Caco-2 (cell line): ENCODE measurements around the gene MBOAT1. TPM values are rescaled to one million over a fixed set of nuclear protein-coding genes. Genes with fewer than 3 reads are reported as not detected.
A peak's percentile ranks its signal among the peaks of the same experiment; 100 is the strongest.

Experiments
- BruUV-seq: library from RNA; stranded (reverse); fragments of 400-500 nt; replicated peaks from 2 replicates; lab custom pipeline; 2021; lab: Mats Ljungman, UMichigan
- CTCF ChIA-PET: fragments of 300-600 bp; sonication (Branson Sonifier 250); formaldehyde crosslinking; loops from one replicate; lab custom pipeline; 2022; ENCODE audit warnings: antibody characterized with exemption; lab: Charles Lee
- POLR2A ChIA-PET: fragments of 300-600 bp; sonication (Branson Sonifier 250); formaldehyde crosslinking; loops from one replicate; lab custom pipeline; 2022; ENCODE audit warnings: antibody characterized with exemption; lab: Charles Lee
- DNase-seq, 2 experiments: peaks; one replicate each; pipeline versions ENCODE4 v3.0.0 to v3.0.0-alpha.2; 2020 to 2022
- H3K27me3 ChIP-seq: replicated peaks from 2 replicates; pipeline ENCODE4 v1.6.0; 2011; ENCODE audit warnings: low read length; ENCODE audit not compliant: control insufficient read depth, insufficient read depth
- H3K36me3 ChIP-seq: 2 replicates; pipeline ENCODE4 v1.5.1; 2011; ENCODE audit warnings: low read length; ENCODE audit not compliant: control insufficient read depth, insufficient read depth
- H3K4me1 ChIP-seq: fragments of 250-450 bp; sonication (Bioruptor Pico); 2 replicates; pipeline ENCODE4 v1.5.1; 2020; ENCODE audit warnings: mild to moderate bottlenecking
- H3K4me3 ChIP-seq: 2 replicates; pipeline ENCODE4 v1.5.1; 2011; ENCODE audit warnings: low read depth, mild to moderate bottlenecking, control low read depth, low read length
- H3K9me3 ChIP-seq: fragments of 250-450 bp; sonication (Bioruptor Pico); 2 replicates; pipeline ENCODE4 v1.5.1; 2020; ENCODE audit warnings: mild to moderate bottlenecking, moderate library complexity
- H3K27ac Mint-ChIP-seq: one replicate; pipeline ENCODE4 v1.8.0; 2022; ENCODE audit warnings: mixed read lengths; ENCODE audit not compliant: unreplicated experiment
- H3K27me3 Mint-ChIP-seq: one replicate; pipeline ENCODE4 v1.8.0; 2022; ENCODE audit warnings: mixed read lengths; ENCODE audit not compliant: insufficient read depth, unreplicated experiment
- H3K36me3 Mint-ChIP-seq: one replicate; pipeline ENCODE4 v1.8.0; 2022; ENCODE audit warnings: mild to moderate bottlenecking, mixed read lengths; ENCODE audit not compliant: insufficient read depth, unreplicated experiment
- H3K4me1 Mint-ChIP-seq: one replicate; pipeline ENCODE4 v1.8.0; 2022; ENCODE audit warnings: low read depth, mixed read lengths; ENCODE audit not compliant: unreplicated experiment
- H3K4me3 Mint-ChIP-seq: one replicate; pipeline ENCODE4 v1.8.0; 2022; ENCODE audit warnings: mild to moderate bottlenecking, moderate library complexity, mixed read lengths; ENCODE audit not compliant: unreplicated experiment
- H3K9me3 Mint-ChIP-seq: one replicate; pipeline ENCODE4 v1.8.0; 2022; ENCODE audit warnings: mixed read lengths; ENCODE audit not compliant: unreplicated experiment
- intact Hi-C: fragments of 100-400 bp; cut with micrococcal nuclease; formaldehyde crosslinking; loops from one replicate; pipeline ENCODE4 v1.10.0; 2022; ENCODE audit not compliant: unreplicated experiment
- total RNA-seq: library from RNA; stranded (reverse); gene quantifications from 2 replicates; pipeline ENCODE4 v1.2.3, GENCODE V29; 2022
- TF ChIP-seq, protein P1 (sequence below), 2 experiments: fragments of 200-600 bp in 1 of 2; IDR thresholded peaks; 1 replicate in 1 of 2; 2 replicates in 1 of 2; pipeline versions ENCODE4 v1.5.1 to v1.8.0; 2011 to 2022; ENCODE audit warnings: antibody characterized with exemption in 1 of 2, control low read depth in 1 of 2, inconsistent platforms in 1 of 2, low read depth in 1 of 2, low read length in 1 of 2, mild to moderate bottlenecking in 1 of 2, moderate library complexity in 1 of 2; ENCODE audit not compliant: insufficient read depth in 1 of 2, severe bottlenecking in 1 of 2, unreplicated experiment in 1 of 2

The MBOAT1 gene
- total RNA-seq, 1 experiment from 2014 or later, result 7.3 TPM

DNA sequence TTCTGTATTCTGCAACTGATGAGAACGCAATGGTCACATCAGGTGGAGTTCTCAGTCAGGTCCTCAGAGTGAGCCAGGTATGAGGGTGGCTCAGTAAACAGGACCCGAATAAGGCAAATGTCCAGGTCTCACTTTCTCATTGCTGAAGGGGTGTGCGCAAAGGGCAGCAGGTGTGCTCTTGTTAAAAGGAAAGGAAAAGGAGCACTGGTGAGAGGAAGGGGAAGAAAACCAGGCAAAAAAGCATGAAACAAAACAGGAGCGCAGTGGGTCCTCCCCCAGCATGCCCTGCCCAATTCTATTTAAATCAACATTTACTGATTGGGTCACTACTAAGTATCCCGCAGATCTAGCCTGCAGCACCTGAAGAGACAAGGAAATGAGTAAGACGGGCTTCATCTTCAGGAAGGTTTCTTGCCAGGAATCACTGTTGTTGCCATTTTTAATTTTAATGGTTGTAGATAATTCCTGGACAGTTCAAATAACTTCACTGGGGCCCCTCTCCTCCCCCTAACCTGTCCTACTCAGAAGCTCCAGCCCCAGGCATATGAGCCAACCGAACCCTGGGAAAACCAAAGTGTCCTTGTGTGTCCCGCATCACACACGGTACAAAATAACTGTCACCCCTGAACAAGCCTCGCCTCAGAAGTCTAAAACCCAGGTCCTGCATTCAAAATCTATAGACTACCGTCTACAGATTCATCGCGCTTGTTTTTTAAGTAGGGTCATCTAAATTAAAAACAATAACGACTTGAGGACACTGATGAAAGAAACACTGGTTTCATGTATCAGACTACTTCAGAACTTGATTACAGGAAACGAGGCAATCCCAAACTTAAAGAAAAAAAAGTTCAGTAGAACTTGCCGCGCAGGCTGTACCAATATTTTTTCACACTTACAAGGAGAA is 980 bp downstream of the MBOAT1 start:
- DNase-seq, result peak in 1 of 2 experiments; percentile 5
- no peaks in the 10 kb centered on the region for H3K36me3 ChIP-seq
- peaks cover 3% of the 10 kb centered on the region; the same call in 1 of the 2 replicates for H3K4me1 ChIP-seq
- intact Hi-C loops, result no loop called here
- Mint-ChIP-seq H3K27ac (peak overlapping the region; percentile 44), H3K4me3 (peak overlapping the region; percentile 90), H3K9me3 (no peaks in the 10 kb centered on the region), H3K36me3 (peaks cover 9% of the 10 kb centered on the region), H3K4me1 (peaks cover 15% of the 10 kb centered on the region), H3K27me3 (no peaks in the 10 kb centered on the region)
- H3K9me3 ChIP-seq, result no peaks in the 10 kb centered on the region
- TF ChIP-seq, protein P1, sequence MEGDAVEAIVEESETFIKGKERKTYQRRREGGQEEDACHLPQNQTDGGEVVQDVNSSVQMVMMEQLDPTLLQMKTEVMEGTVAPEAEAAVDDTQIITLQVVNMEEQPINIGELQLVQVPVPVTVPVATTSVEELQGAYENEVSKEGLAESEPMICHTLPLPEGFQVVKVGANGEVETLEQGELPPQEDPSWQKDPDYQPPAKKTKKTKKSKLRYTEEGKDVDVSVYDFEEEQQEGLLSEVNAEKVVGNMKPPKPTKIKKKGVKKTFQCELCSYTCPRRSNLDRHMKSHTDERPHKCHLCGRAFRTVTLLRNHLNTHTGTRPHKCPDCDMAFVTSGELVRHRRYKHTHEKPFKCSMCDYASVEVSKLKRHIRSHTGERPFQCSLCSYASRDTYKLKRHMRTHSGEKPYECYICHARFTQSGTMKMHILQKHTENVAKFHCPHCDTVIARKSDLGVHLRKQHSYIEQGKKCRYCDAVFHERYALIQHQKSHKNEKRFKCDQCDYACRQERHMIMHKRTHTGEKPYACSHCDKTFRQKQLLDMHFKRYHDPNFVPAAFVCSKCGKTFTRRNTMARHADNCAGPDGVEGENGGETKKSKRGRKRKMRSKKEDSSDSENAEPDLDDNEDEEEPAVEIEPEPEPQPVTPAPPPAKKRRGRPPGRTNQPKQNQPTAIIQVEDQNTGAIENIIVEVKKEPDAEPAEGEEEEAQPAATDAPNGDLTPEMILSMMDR (IDR thresholded peaks at IDR 0.05; ENCODE audit: insufficient read depth in 1 of 2, low read depth in 1 of 2, low read length in 1 of 2, severe bottlenecking in 1 of 2, unreplicated experiment in 1 of 2), result no peak
- ChIA-PET CTCF (interaction anchor here (0.7 to 1.6 kb wide), 2 partner anchors 10 to 1815 kb away, joined by 3 to 4 read pairs; no protein-coding TSS in a partner anchor), POLR2A (no interaction called here)
- no peaks in the 10 kb centered on the region for H3K27me3 ChIP-seq
- H3K4me3 ChIP-seq, result peak overlapping the region; percentile 83
- TSS peak; percentile 37 for BruUV-seq

DNA sequence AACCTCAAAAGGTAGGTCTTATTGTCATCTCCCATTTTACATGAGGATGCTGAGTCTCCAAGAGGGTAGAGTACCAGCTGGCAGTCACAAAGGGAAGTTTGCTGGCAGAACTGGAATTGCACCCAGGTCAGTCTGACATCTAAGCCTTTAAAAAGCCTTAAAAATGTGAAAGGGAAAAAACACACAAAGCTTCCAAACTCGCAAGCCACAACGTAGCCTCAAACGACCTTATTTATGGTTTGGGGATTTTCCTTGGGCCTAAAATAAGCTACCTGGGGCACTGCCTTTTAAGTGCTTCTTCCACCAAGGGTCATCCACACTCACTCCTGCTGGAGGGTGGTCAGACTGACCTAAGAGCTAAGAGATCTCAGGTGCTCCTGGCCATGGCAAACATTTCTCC is 2.1 kb downstream of the MBOAT1 start:
- POLR2A ChIA-PET, result no interaction called here
- H3K4me1 Mint-ChIP-seq, result peaks cover 15% of the 10 kb centered on the region
- intact Hi-C loops, result no loop called here

DNA sequence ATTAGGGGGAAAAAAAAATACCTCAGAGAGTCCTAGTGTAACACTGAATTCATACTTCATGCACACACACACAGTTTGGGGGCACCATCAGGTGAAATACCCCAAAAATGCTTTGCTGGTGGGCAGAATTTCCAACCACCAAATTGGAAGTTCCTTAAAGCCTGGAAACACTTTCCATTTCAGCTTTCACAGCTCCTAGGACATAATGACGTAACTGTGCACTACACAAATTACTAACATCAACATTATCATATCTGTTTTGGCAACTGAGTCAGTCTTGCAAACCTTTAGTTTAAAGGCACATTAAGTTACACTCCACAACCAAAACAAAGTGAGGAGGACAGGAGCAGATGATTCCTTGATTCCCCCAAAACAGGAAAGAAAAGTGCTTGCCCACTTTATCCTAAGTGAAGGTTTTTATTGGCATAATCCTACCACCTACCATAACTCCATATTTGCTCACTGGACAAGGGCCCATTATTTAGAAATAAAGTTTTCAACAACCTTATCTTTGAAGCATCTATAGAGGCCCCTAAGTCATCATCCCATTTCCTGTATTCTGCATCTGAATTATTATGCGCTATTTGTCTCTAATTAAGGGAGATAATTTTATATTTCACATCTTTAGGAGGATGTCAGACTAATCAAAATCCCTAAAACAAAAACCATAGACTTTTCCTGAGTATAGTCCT is 3.4 kb downstream of the MBOAT1 start:
- no peak overlapping the region for H3K27ac Mint-ChIP-seq
- no peaks in the 10 kb centered on the region for H3K9me3 ChIP-seq
- no TSS peak for BruUV-seq
- intact Hi-C loops, result no loop called here
- H3K27me3 ChIP-seq, result no peaks in the 10 kb centered on the region
- H3K36me3 Mint-ChIP-seq, result peaks cover 9% of the 10 kb centered on the region
- TF ChIP-seq, protein P1 (IDR thresholded peaks at IDR 0.05; ENCODE audit: insufficient read depth in 1 of 2, low read depth in 1 of 2, low read length in 1 of 2, severe bottlenecking in 1 of 2, unreplicated experiment in 1 of 2), result no peak
- CTCF ChIA-PET, result no interaction called here
- no peak overlapping the region for H3K4me3 ChIP-seq
- POLR2A ChIA-PET, result no interaction called here
- no peak for DNase-seq
- H3K9me3 Mint-ChIP-seq, result no peaks in the 10 kb centered on the region
- H3K4me3 Mint-ChIP-seq, result no peak overlapping the region
- no peaks in the 10 kb centered on the region for H3K27me3 Mint-ChIP-seq
- H3K36me3 ChIP-seq, result no peaks in the 10 kb centered on the region
- peaks cover 3% of the 10 kb centered on the region; the same call in 1 of the 2 replicates for H3K4me1 ChIP-seq
- peaks cover 22% of the 10 kb centered on the region for H3K4me1 Mint-ChIP-seq

More for the DNA sequence above, 2.1 kb downstream of the MBOAT1 start:
- peaks cover 9% of the 10 kb centered on the region for H3K36me3 Mint-ChIP-seq
- CTCF ChIA-PET, result no interaction called here
- DNase-seq, result no peak
- TF ChIP-seq, protein P1 (IDR thresholded peaks at IDR 0.05; ENCODE audit: insufficient read depth in 1 of 2, low read depth in 1 of 2, low read length in 1 of 2, severe bottlenecking in 1 of 2, unreplicated experiment in 1 of 2), result no peak
- no peaks in the 10 kb centered on the region for H3K36me3 ChIP-seq
- no peak overlapping the region for H3K4me3 Mint-ChIP-seq
- H3K4me1 ChIP-seq, result peaks cover 3% of the 10 kb centered on the region; the same call in 1 of the 2 replicates
- H3K9me3 Mint-ChIP-seq, result no peaks in the 10 kb centered on the region
- no peaks in the 10 kb centered on the region for H3K9me3 ChIP-seq
- no peak overlapping the region for H3K27ac Mint-ChIP-seq
- H3K27me3 Mint-ChIP-seq, result no peaks in the 10 kb centered on the region
- H3K27me3 ChIP-seq, result no peaks in the 10 kb centered on the region
- BruUV-seq, result no TSS peak
- no peak overlapping the region for H3K4me3 ChIP-seq
